ENCODE results near the gene PKP3.
A peak's percentile ranks its signal among the peaks of the same experiment; 100 is the strongest.

The PKP3 gene

DNA sequence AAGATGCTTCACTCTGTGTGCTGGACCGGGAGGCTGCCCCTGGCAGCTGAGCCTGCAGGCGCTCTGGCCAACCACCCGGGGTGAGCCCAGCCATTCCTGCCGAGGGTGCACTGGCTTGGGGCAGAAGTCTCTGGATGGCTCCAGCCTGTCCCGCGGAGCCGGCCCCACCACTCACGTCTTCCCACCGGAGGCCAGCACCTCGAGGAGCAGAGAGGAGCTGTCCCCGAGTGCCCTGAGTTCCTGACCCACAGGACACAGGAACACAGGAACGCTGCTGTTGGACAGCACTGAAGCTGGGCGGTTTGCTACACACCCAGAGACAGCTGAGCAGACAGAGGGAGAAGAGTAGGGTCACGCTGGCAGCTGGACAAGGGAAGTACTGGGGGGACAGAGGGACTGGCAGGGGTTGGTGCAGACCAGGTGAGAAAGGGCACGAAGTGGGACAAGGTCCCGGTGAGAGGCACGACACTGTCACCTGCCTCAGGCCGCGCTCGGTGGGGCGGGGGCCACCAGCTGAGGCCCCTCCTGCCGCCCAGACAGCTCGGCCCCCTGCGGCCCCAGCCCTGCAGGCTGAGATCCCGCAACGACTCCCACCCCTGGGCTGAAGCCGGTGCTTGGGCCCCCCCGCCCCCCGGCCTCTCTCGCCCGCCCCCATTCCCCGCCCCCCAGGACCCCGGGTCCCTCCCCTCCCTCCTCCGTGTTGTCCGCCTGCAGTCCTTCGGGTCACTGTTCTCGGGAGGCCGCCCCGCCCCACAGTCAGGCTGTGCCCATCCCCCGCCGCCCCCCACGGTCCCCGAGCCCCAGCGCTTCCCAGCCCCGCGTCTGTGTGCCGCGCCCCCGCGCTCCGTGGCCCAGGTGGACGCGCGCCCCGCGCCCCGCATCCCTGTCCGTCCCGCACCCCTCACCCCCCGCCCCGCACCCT is 25.3 kb upstream of the PKP3 start:
- Histone ChIP-seq H3K9ac (no peak overlapping the region), H3K4me1 (no peaks in the 10 kb centered on the region), H3K4me2 (ENCODE audit: low read length) (peak overlapping the region; percentile 57), H3K27me3 (ENCODE audit: control insufficient read depth, insufficient read depth, low read length) (no peaks in the 10 kb centered on the region), H3K4me3 (ENCODE audit: low read depth, low read length) (no peak overlapping the region), H3K79me2 (no peaks in the 10 kb centered on the region), H2AFZ (peak overlapping the region; percentile 51), H3K36me3 (ENCODE audit: control insufficient read depth, insufficient read depth, low read length) (no peaks in the 10 kb centered on the region), H3K9me3 (ENCODE audit: control insufficient read depth, low read length) (no peaks in the 10 kb centered on the region), H3K27ac (peak overlapping the region; percentile 39)
- TF ChIP-seq, protein P1, sequence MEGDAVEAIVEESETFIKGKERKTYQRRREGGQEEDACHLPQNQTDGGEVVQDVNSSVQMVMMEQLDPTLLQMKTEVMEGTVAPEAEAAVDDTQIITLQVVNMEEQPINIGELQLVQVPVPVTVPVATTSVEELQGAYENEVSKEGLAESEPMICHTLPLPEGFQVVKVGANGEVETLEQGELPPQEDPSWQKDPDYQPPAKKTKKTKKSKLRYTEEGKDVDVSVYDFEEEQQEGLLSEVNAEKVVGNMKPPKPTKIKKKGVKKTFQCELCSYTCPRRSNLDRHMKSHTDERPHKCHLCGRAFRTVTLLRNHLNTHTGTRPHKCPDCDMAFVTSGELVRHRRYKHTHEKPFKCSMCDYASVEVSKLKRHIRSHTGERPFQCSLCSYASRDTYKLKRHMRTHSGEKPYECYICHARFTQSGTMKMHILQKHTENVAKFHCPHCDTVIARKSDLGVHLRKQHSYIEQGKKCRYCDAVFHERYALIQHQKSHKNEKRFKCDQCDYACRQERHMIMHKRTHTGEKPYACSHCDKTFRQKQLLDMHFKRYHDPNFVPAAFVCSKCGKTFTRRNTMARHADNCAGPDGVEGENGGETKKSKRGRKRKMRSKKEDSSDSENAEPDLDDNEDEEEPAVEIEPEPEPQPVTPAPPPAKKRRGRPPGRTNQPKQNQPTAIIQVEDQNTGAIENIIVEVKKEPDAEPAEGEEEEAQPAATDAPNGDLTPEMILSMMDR (IDR thresholded peaks at IDR 0.05): no peak

DNA sequence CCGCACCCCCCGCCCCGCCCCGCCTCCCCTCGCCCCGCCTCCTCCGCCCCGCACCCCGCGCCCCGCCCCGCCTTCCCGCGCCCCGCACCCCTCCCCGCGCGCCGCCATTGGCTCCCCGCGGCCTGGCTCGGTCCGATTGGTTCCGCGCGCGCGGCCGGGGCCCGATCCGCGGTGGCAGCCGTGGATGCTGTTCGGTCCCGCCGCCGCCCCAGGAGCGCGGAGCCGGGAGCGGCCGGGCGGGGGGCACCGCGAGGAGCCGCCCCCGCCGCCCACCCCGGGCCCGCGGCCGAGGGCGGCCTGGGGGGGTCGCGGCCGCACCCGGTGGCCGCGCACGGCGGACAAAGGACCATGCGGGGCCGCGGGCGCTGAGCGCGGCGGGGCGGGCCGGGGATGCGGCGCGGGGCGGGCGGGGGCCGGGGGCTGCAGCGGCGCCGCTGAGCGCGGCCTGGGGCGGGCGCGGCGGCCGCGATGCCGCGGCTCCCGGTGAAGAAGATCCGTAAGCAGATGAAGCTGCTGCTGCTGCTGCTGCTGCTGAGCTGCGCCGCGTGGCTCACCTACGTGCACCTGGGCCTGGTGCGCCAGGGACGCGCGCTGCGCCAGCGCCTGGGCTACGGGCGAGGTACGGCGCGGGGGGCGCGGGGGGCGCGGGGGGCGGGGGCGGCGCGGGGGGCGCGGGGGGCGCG is 24.5 kb upstream of the PKP3 start, which contains the start of gene B4GALNT4:
Gene B4GALNT4 (plus strand): TSS at position 164 of the 683 bp plus-strand sequence. CDS start 305 bp downstream, at position 469.
- Histone ChIP-seq H2AFZ (peak within 1 kb of the TSS; percentile 51), H3K4me3 (ENCODE audit: low read depth, low read length) (no peak within 1 kb of the TSS), H3K4me1 (no peaks in the 10 kb centered on the region), H3K79me2 (no peaks in the 10 kb centered on the region), H3K36me3 (ENCODE audit: control insufficient read depth, insufficient read depth, low read length) (no peaks in the 10 kb centered on the region), H3K9ac (no peak within 1 kb of the TSS), H3K9me3 (ENCODE audit: control insufficient read depth, low read length) (no peaks in the 10 kb centered on the region), H3K4me2 (ENCODE audit: low read length) (peak within 1 kb of the TSS; percentile 57), H3K27me3 (ENCODE audit: control insufficient read depth, insufficient read depth, low read length) (no peaks in the 10 kb centered on the region), H3K27ac (peak within 1 kb of the TSS; percentile 39)
- TF ChIP-seq, protein P1 (IDR thresholded peaks at IDR 0.05): no peak

DNA sequence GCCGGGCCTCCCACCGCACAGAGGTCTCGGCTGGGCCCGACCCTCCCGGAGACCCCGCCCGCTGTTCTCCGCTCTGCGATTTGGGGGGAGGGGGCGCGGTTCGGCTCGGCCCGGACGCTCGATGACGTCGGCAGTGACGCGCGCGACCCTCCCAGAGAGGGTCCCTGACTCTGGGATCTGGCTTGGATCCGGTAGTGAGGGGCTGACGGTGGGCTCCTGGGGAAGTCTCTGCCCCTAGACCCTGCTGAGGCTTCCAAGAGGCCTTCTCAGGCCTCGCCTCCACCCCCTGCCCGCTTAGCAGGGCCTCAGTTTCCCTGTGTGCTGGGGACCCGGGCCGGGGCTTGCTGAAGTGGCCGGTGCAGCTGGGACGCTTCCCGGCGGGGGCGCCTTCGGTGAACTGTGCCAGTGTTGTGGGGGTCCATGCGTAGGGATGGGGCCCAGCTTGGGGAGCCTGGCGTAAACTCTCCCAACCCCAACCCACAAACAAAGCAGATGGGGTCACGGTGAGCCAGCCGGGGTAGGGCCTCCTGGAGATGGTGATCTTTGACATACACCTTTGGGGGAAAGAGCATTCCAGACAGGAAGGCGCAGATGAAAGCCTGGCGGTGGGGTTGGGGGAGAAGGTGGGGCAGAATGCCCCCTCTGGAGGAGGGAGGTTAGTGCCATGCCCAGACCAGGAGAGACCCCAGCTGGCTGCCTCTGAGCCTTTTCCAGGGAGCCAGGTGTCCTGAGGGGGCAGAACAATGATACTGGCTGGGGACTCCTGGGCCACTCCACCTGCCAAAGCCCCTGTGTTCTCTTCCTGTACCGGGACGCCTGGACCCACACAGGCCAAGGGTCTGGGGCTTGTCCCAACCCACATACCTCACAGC is 23.7 kb upstream of the PKP3 start:
- H2AFZ ChIP-seq: no peak overlapping the region
- no peaks in the 10 kb centered on the region for H3K36me3 ChIP-seq (ENCODE audit: control insufficient read depth, insufficient read depth, low read length)
- H3K9ac ChIP-seq: no peak overlapping the region
- no peak overlapping the region for H3K4me3 ChIP-seq (ENCODE audit: low read depth, low read length)
- no peak overlapping the region for H3K27ac ChIP-seq
- H3K4me1 ChIP-seq: no peaks in the 10 kb centered on the region
- peak overlapping the region; percentile 38 for H3K4me2 ChIP-seq (ENCODE audit: low read length)
- no peaks in the 10 kb centered on the region for H3K9me3 ChIP-seq (ENCODE audit: control insufficient read depth, low read length)
- H3K27me3 ChIP-seq (ENCODE audit: control insufficient read depth, insufficient read depth, low read length): no peaks in the 10 kb centered on the region
- no peaks in the 10 kb centered on the region for H3K79me2 ChIP-seq
- TF ChIP-seq, protein P1 (IDR thresholded peaks at IDR 0.05): no peak

DNA sequence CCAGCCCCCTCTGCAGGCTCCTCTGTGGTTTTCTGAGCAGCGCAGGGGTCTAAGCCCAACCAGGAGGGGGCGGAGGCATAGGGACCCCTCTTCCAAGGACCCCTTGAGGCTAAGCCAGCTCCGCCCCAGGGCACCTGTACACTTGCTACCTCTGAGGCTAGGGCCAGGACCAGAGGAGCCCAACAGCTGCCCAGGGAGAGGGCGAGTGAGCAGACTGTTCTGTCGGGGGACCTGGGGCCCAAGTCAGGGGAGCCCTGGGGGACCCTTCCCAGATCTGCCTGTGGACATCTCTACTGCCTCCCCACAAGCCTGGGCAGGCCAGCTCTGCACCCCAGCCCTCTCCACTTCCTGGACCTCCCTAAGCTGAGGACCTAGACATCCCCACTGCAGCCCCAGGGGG is 23.0 kb upstream of the PKP3 start:
- H3K9me3 ChIP-seq (ENCODE audit: control insufficient read depth, low read length): no peaks in the 10 kb centered on the region
- no peak overlapping the region for H2AFZ ChIP-seq
- TF ChIP-seq, protein P1 (IDR thresholded peaks at IDR 0.05): no peak
- no peaks in the 10 kb centered on the region for H3K36me3 ChIP-seq (ENCODE audit: control insufficient read depth, insufficient read depth, low read length)
- no peak overlapping the region for H3K9ac ChIP-seq
- H3K27me3 ChIP-seq (ENCODE audit: control insufficient read depth, insufficient read depth, low read length): no peaks in the 10 kb centered on the region
- H3K79me2 ChIP-seq: no peaks in the 10 kb centered on the region
- H3K4me2 ChIP-seq (ENCODE audit: low read length): no peak overlapping the region
- H3K4me3 ChIP-seq (ENCODE audit: low read depth, low read length): no peak overlapping the region
- H3K27ac ChIP-seq: no peak overlapping the region
- no peaks in the 10 kb centered on the region for H3K4me1 ChIP-seq
